GM20000 (cell line): ENCODE data around the gene FLNB.

ENCODE experiments used
- DNase-seq: peaks from one replicate; pipeline ENCODE4 v3.0.0; 2012; ENCODE audit warnings: low spot score
- TF ChIP-seq, protein P1 (sequence below): IDR thresholded peaks from 2 replicates; pipeline ENCODE4 v1.5.1; 2012; ENCODE audit warnings: mild to moderate bottlenecking, control low read depth; ENCODE audit errors: extremely low read depth, missing control alignments

The FLNB gene

DNA sequence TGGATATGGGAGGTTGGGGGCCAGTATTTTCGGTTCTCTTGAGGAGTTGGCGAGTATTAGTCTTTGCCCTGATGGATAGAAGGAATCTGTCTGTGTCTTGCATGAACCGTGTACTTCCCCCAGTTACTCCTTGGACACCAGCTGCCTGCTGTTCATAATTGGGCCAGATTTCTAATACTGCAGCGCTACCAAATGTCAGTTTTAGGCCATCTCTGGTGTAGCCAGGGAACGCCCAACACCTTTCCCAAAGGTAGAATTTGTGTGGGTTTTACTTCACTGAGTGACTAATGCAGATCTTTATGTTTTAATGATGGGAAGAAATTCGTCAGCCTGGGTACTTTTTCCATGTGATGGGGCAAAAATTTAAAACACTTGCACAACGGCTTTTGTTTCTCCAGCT, 18.4 kb downstream of the FLNB start:
- DNase-seq: no peak
- TF ChIP-seq, protein P1, sequence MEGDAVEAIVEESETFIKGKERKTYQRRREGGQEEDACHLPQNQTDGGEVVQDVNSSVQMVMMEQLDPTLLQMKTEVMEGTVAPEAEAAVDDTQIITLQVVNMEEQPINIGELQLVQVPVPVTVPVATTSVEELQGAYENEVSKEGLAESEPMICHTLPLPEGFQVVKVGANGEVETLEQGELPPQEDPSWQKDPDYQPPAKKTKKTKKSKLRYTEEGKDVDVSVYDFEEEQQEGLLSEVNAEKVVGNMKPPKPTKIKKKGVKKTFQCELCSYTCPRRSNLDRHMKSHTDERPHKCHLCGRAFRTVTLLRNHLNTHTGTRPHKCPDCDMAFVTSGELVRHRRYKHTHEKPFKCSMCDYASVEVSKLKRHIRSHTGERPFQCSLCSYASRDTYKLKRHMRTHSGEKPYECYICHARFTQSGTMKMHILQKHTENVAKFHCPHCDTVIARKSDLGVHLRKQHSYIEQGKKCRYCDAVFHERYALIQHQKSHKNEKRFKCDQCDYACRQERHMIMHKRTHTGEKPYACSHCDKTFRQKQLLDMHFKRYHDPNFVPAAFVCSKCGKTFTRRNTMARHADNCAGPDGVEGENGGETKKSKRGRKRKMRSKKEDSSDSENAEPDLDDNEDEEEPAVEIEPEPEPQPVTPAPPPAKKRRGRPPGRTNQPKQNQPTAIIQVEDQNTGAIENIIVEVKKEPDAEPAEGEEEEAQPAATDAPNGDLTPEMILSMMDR: no peak

DNA sequence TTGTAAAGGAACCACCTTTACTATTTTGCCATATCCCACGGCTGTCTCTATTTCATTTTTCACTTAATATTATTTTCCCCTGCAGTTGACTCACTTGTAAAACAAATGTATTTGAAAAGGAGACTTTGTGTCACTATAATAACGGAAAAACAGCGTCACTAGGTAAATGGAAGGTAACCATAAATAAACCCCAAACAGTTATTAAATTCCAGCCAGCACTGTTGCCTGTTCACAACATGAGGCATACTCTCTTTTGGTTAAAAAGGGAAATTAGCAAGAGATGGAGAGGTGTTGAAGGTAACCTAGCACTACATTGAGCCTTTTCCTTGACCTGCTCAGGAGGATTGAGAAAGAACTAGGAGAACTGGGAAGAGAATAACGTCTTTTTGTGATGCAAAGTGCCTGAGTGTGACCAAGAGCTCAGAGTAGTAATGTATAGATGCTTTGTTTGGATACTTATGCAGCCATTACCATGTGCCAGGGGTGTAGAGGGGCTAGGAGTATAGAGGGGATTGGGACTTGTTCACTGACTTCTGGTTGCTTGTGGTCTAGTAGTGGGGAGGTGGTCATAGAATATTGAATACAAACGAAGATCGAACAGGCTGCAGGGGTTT, 19.6 kb downstream of the FLNB start:
- TF ChIP-seq, protein P1: no peak
- no peak for DNase-seq

DNA sequence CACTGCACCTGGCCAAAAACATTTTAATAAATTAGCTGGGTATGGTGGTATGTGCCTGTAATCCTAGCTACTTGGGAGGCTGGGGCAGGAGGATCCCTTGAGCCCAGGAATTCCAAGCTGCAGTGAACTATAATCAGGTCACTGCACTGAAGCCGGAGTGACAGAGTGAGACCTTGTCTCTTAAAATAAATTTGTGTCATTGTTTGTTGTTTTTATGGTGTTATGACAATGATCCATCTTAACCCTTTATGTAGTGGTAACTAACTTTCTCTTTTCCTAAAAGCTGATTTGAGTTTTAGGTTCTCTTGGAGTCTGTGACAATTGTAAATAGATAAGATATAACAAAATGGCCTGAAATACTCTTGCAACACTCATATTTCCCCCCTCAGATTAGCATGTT, 20.7 kb downstream of the FLNB start:
- TF ChIP-seq, protein P1: no peak
- no peak for DNase-seq

DNA sequence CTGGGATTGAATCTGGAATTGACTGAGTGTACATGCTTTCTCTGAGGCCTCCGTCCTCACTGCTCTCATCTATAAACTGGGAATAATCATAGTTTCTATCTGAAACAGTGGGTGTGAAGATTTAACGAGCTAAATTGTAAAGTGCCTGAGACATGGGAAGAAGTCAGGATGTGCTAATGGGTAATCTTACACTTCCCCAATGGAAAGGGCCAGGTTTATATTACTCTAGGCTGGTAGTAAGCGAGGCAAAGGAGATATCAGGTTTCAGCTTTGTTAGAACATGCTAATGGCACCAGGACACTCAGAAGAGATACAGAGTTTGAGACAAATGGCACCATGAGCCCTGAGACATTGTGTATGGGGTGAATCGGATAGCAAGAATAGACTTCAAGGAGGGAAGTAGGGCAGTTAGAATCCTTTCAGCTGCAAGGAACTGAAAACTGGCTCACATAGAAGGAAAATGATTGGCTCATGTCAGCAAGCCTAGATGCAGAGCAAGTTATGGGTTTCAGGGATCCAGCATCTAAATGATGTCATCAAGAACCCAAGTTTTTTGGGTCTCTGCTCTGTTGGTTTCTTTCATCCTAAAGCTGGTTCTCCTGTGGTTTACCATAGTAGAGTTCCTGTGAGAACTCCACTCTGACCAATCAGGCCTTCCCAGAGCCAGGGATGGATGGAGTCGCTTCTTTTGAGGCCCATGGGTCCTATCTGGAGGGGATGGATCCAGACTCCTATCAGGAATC, 21.8 kb downstream of the FLNB start:
- TF ChIP-seq, protein P1: no peak
- DNase-seq: no peak

DNA sequence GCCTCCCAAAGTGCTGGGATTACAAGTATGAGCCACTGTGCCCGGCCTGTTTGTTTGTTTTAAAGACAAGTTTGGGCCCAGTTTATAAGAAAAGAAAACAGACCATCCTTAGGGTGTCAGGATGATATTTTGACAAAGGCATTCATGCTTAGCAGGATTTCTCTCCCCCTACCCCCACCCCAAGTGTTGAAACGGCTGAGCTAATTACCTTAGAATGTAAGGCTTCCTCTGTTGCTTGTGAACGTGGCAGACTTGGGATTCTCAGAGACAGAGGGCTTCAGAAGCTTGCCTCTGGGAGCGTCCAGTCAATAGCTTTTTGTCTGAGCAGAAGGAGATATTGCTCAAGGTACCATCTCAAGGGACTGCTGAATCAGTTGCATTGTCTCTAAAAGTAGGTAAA, 24.0 kb downstream of the FLNB start:
- DNase-seq: no peak
- TF ChIP-seq, protein P1: no peak

DNA sequence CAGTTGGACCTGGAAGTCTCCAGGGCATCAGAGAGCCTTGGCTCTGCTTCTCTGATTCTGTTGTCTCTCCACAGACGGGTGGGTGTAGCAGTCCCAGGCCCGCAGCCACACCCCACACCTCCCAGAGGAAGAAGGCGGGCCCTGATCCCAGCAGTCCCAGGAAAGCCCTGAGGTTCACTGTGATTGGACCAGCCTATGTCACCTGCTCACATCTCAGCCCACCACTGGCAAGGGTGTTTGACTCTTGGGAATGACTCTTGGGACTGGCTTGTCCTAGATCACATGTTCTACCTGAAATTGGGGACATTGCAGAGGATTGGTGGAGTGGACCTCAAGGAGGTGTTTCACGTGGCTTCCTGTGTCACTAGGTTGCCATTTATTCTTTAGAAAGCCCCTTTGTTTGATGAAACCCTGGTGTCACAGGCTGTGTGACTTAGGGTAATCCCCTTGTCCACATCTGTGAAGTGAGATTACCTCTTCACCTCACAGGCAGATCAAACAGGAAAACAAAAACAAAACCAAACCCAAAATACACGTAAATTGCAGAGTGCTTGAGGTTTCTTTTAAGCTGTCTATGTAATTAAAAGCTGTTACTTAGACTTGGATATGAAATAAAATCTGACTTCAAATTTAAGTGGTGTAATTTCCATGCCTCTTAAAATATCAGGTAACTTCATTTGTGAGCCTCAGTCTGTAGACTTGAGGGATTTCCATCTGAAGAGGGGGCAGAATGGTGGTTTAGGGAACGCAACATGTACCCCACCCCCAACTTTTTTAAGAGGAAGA, 26.7 kb downstream of the FLNB start:
- peak; percentile 85 for DNase-seq
- TF ChIP-seq, protein P1: no peak
